ENCODE measurements around the gene CCN2.

CCN2 gene, protein sequence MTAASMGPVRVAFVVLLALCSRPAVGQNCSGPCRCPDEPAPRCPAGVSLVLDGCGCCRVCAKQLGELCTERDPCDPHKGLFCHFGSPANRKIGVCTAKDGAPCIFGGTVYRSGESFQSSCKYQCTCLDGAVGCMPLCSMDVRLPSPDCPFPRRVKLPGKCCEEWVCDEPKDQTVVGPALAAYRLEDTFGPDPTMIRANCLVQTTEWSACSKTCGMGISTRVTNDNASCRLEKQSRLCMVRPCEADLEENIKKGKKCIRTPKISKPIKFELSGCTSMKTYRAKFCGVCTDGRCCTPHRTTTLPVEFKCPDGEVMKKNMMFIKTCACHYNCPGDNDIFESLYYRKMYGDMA

DNA sequence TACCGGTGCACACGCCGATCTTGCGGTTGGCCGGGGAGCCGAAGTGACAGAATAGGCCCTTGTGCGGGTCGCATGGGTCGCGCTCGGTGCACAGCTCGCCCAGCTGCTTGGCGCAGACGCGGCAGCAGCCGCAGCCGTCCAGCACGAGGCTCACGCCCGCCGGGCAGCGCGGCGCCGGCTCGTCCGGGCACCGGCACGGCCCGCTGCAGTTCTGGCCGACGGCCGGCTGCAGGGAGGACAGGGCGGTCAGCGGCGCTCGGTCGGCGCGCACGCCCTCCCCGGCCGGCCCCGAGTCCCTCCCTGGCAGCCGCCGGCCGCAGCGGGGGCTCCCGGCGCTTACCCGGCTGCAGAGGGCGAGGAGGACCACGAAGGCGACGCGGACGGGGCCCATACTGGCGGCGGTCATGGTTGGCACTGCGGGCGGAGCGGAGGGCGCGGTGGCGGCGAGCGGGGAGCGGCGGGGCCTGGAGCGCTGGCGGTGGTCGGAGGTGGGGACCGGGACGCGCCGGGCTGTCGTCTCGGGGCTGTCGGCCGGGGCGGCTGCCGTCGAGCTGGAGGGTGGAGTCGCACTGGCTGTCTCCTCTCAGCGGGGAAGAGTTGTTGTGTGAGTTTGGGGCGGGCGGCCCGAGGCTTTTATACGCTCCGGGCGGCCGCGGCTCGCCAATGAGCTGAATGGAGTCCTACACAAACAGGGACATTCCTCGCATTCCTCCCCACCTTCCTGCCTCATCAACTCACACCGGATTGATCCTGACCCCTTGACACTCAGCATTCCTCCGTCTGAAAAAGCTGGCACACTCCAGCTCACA, at the start of gene CCN2:
CCN2 (minus strand) TSS at position 606 of the 809 bp plus-strand sequence; CDS start at position 406, 200 bp downstream.
- DNase-seq (ENCODE audit: low read depth) = no peak

DNA sequence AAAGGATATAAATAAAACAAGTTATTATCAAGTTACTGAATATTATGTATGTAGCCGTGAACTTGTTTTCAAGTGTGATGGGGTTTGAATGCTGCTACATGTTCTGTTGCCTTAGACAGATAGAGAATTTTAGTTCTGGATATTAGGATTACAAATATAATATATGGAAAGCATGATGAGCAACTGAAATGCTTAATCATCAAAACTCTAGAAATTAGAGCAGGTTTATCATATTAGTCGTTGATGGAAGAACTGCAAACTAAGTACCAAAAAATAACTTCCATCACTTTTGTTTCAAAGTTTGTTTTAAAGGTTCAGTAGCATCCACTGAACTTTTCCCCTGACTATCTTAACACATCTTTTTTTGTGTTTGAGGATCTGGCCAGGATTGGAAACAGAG, 49.1 kb upstream of the CCN2 start:
- DNase-seq (ENCODE audit: low read depth) = no peak

DNA sequence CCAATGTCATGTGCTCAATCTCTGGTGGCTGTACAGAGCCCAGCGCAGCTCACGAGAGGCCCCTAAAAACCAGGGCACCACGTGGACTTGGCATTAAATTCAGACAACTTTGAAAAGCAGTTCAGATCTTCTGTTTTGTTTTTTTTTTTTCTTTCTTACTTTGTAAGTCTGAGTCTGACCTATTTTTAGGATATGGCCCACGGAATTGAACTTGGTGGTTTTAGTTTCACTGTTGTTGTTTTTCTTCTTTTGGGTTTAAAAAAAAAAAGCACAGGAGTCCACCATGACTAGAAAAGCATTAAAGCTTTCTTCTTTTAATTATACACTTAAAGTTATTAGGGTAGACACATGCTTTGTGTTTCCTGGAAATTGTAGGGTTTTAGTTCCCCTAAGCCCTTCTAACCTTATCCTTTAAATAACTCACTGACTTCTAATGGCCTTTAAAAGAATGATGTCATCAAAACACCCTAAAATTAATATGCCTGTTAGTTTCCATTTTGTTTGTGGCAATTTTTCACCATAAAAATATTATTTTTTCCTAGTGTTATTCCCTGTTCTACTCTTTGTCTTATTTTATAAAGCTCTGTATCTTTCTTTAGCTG, 48.5 kb upstream of the CCN2 start:
- no peak for DNase-seq (ENCODE audit: low read depth)

DNA sequence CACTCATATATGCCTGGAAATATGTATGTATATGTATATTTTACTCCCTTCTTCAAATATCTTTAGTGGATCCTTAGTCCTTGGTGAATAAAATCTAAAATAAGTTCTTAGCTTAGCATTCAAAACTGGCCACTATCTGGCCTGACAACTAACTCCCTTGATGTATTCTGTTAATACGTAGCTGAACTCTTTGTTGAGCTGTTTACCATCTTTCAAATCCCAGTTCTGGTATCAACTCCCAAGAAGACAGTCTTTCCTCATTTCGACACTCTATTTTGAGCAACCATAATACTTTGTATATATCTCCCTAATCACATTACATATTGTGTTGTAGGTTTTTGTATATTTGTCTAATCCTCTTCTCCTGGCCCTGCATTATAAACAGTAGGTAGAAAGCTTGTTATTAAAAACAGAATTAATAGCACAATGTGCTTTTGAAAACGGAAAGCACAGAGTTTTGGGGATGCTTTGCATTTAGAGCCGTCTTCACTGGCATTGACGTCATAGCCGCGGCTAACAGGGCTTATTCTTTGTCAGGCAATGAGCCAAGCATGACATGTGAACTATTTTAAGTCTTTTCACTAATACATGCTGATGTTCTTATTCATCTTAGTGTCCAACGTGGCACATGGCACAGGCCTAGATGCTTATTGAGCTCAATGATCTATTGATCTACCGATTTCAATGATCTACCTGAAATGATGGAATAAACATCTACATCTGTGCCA, 47.2 kb upstream of the CCN2 start:
- DNase-seq (ENCODE audit: low read depth) = no peak

DNA sequence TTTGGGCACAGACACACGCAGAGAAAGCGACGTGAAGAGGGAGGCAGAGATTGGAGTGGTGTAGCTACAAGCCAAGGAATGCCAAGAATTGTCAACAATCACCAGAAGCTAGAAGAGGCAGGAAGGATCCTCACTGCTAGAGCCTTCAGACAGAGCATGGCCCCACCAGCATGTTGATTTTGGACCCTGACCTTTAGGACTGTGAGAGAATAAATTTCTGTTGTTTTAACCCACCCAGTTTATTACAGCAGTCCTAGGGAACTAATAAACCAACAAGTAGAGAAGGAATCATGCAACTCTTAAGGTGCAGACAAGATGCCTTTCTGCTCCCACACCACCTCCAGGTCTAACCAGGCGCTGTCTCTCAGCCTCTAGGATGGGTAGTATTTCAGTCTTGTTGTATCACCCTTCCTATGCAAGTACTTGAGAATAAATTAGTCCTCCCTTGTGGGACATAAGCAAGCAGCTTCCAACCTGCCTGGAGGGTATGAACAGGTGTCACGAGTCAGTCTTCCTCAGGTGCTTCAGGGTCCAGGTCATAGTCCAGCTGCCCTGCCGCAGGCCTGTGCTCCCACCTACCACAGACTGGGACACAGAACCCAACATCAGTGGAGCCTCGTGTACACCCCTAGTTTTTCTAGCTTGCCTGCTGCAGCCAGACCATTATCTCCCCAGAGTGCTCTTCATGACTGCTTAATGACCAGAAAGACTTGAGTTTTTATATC, 46.4 kb upstream of the CCN2 start:
- DNase-seq (ENCODE audit: low read depth) = no peak

DNA sequence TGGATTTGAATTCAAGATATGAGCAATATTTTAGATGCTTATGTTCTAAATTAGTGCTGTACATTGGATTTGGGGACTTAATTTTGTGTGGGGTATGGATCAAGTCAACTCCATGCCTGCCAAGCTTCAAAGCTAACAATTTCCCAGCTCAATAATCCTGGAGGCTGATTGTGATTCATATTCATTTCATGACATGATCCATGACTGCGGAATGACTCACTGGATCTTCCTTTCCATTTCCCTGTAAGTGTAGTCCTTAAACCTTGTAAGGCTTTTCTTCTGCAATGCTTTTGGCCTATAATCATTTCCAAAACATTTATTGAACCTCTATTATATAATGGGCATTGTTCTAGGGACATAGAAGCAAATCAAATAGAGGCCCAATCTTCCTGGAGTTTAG, 44.7 kb upstream of the CCN2 start:
- DNase-seq (ENCODE audit: low read depth) = no peak

DNA sequence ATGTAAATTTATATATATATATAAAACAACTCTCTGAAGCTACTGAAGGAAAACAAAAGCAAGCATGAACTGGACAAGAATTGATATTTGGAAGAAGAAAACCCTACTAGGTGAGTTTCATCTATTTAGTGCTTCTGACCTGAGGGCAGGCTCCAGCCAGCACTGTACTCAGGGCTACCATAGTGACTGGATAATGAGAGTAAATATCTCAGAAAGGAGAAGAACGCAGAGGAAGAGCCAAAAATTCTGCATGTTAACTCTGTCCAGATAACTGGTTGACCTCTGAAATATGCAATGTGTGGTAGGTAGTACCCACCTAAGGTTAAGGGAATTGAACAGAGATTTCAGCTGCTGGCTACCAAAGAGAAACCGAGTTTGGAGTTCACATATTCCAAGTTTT, 41.4 kb upstream of the CCN2 start:
- no peak for DNase-seq (ENCODE audit: low read depth)

DNA sequence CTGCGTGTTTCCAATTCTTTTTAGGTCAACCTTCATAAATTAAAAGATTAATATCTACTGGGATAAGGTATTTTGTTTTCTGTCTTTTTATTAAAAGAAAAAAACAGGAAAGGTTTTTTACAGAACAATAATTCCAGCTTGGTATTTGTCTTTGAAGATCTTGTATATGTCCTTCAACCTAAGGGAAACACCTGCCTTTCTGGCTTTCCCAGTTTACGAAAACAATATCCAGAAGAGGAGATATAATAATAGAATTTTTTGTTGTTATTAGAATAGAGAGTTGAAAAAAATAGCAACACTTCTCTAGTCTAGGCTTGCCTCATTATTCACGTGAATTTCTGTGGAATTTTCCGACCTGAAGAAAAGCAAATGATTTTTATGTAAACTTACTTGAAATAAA, 37.9 kb upstream of the CCN2 start:
- no peak for DNase-seq (ENCODE audit: low read depth)

DNA sequence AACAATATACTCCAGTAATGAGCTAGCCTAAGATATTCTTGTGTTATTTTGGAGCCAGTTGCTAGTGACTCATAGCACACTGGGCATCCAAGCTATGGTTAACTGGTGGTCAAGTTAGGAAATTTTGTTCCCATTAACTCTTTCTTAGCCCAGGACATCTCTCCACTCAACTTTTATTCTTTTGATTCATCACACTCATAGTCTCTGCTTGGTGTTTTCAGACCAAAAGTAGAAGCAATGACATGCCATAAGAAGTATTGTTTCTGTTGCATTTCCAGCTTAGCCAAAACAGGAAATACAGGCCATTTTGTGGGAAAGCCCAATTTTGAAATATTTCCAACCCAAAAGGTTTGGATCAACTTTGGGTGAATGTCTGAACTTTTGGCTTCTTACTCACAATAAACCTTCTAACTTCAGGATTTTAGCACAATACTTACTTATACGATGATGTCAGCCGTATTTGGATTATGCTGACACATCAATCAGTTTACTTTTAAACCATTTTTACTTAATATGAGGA, 31.6 kb upstream of the CCN2 start:
- no peak for DNase-seq (ENCODE audit: low read depth)

DNA sequence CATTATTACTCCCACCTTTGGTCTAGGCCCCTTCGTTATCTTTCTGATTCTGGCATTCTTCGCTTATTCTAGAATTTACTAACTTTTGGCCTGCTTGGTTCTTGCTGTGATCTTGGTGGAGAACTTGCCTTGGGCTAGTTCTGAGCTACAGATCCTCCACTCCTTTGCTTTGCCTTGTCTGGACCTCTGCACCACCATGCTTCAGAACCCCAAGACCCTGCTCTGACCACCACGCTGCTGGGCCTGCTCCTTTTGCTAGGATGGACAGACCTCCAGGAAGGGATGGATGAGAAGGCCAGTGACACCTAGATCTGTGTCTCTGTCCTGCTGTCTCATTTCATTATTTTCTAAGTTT, 30.4 kb upstream of the CCN2 start:
- no peak for DNase-seq (ENCODE audit: low read depth)

DNA sequence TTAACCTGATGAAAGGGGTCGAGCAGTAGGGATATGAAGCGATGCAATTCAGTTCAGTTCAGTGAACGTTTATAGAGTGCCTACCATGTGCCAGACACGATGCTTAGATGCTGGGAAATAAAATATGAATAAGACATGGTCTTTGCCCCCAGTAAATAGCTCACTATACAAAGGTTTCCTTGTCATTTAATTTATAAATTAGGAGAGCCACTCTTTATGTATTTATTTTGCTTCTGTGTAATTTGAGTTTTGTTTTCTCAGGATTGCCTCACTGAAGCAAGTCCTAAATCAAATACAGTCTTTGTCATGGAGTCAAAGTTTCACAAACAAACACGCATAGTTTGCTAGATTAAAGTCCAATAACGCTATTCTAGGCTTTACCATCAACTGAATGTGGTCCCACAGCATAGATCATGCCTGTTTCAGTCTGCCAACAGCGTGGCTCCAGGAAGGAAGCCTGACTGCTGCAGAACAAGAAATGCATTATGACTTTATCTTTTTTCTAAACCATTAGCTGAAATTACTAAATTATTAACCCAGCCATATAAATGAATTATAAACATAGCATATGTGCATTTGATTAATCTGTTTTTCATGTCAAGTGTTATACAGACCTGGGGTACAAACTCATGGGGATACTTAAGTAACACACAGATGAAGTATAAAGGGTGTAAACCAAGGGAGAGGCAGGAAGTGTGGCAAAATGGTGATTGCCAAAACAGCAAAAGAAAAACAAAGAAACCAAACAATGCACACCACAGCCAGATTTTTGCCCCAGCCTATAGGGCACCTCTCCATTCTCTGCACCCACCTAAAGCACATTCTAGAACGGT, 29.8 kb upstream of the CCN2 start:
- DNase-seq (ENCODE audit: low read depth) = no peak

DNA sequence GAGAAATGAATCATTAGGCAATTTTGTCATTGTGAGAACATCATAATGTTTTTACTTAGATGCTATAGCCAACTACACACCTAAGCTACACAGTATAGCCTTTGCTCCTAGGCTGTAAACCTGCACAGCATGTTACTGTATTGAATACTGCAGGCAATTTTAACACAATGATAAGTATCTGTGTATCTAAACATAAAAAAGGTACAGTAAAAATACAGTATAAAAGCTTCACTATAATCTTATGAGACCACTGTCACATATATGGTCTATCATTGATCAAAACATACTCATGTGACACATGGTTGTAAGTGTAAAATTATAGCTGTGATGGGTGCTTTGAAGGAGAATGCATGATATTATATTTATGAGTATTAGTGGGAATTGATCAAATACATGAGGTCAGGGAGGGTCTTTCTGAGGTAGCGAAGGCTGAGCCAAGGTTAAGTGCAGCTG, 29.2 kb upstream of the CCN2 start:
- no peak for DNase-seq (ENCODE audit: low read depth)

DNA sequence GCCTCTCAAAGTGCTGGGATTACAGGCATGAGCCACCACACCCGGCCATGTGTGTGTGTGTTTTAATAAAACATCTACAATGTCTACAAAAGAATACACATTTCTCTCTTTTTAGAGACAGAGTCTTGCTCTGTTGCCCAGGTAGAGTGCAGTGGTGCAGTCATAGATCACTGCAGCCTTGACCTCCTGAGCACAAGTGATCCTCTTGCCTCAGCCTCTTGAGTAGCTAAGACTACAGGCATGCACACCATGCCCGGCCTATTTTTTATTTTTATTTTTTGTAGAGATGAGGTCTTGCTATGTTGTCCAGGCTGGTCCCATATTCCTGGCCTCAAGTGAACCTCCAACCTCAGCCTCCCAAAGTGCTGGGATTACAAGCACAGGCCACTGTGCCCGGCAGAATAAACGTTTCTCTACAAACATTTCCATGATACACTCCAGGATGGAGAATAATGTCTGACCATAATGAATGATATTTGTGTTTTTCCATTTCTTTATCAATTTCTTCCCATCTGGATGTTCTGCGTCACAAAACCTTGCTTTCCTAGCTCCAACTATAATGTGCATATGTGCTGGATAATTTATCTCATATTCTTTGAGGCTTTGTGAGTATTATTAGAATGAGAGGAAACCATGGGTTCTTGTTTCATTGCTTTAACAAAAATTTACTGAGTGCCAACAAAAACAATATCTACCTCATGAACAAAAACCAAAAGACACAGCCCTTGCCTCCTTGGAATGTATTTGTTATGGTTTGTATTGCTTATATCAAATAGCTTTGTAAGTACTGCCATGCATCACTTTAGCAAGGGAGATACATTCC, 28.6 kb upstream of the CCN2 start:
- no peak for DNase-seq (ENCODE audit: low read depth)

DNA sequence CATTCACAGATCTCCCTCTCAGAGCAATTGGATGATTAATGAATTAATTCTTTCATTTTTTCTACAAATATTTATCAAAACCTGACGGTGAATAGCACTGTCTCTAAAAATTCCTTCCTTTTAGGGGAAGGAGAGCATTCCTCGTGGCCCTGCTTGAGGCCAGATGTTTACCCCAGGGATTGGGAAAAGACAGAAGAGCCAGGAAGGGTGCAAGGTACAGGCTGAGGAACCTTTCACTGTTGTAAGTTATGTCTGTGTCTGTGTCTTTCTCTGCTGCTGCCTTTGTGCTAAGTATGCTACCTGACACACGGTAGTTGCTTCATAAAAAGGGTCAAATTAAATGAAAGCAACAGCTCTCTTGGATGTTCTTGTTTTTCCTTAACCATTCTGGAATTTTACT, 27.4 kb upstream of the CCN2 start:
- no peak for DNase-seq (ENCODE audit: low read depth)

DNA sequence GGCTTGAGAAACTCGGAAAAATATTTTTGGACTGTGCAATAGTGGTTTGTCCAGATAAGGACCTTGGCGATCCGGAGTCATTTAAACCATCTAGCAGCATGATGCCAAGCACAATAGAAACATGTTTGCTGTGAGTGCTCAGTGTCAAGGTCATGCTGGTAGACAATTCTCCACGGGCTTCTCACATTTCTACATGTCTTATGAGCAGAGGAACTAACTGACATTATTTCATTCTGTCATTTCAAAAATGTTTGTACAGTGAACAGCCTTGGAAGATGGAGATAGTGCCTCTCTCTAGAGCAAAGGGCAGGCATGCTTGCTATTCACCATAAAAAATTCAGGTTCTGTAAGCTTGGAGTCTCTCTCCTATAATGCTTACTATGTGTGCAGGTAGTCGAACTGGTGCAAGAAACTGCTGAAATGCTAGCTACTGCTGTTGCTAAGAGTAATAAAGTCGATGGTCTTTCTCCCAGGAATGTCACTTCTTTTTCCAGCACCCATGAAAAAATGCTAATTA, 25.4 kb upstream of the CCN2 start:
- no peak for DNase-seq (ENCODE audit: low read depth)

DNA sequence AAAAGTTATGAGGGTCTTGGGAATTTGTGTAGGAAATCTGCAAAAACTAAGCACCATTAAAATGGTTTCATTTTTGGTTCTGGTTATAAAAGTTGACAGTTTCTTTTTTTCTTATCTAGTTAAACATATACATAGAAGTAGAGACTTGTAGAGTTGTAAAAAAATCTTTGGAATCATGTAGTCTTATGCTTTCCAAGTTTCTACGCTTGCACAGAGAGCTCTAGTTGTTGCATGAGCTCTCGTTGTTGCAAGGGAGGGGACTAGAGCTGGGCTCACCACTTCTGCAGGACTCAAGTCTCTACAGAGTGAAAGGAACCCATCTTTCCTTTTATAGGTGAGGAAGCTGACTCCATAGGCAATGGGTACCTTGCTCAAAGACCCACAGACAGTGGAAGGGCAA, 21.6 kb upstream of the CCN2 start:
- DNase-seq (ENCODE audit: low read depth) = no peak

DNA sequence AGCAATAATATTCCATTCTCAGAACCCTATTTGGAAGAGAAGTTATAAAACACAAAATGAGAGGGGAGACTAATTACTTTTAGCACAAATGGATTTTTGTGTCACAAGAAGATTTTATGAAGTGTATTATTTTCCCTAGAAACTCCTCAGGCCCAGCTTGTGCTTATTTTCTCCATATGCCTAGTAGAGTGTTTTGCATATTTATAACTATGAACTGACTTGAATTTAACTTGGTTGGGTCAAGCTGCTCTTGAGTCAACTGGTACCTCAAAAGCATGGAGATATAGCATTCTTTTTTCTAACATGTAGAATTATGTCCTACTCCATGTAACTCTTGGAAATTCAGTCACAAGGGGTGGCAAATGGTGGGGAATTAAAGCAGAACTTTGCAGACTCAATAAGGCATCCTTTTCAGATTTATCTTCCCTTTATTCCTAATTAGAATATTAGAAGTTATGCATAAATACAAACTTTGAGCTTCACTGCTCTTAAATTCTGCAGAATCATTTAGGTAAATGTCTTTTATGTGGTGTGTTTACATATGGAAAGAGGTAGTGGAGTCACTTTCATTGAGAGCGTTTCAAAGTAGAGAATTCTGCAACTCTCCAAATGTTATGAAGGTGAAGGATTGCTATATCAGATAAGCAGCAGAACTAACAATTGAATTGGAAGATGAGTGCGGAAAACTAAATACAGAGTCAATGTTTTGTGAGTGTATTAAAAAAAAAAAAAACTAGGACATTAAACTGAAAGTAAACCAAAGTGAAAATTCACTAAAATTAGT, 19.1 kb upstream of the CCN2 start:
- no peak for DNase-seq (ENCODE audit: low read depth)

DNA sequence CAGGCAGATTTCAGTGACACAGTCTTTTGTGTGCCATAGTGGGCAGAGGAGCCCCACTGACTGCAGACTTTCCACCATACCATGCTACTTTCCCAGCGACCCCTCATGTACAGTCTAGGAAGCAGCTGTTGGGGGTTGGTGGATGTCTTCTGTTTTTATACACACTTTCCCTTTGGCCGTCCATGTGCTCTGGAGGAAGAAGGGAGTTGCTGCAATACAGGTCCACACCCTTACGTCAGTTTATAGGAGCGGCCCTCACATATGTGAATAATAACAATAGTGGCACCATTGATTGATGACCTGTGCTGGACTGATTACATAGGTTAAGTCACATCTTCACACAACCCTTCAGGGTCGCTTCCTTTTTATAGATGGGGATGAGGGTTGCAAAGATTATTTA, 17.5 kb upstream of the CCN2 start:
- DNase-seq (ENCODE audit: low read depth) = no peak

DNA sequence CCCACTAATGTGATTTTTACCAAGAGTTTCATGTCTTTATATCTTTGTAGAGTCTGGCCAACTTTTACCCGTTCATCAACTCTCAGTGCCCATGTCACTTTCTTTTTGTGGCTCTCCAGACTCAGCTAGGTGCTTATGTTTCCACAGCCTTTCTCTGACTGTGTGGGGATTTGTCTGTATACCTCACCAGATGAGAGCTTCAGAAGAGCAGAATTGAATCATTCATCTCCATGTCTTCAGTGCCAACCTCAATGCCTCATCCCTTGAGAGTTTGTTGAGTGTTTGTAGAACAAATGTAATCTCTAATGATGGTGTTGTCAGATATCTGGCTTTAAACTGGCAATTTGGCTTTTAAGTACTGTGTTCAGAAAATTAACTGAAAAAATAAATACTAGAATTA, 16.8 kb upstream of the CCN2 start:
- no peak for DNase-seq (ENCODE audit: low read depth)
